ENCODE results near the gene RACK1. TPM values are rescaled to one million over a fixed set of nuclear protein-coding genes. Genes with fewer than 3 reads are reported as not detected.

RACK1 gene
- total and polyA plus RNA-seq, 2 of the 13 experiments (the other 11 are each of a cell fraction or from before 2014, with no cell fraction given) = 2,514 to 6,141 TPM

- in situ Hi-C loops (cut with HindIII; ENCODE audit: extremely low pct_ligation_motif_present, low pct_unique_long_range_greater_than_20kb) (no loop called here), intact Hi-C loops (cut with micrococcal nuclease; ENCODE audit: unreplicated experiment) (loop anchor here (1.0 kb wide), 1 partner anchor 12 kb away; no protein-coding TSS in a partner anchor)
- Histone ChIP-seq H3K27me3 (ENCODE audit: control insufficient read depth in 1 of 2, insufficient read depth in 2 of 2, low read length in 2 of 2) (peaks cover 4 to 48% of the 10 kb centered on the region in 2 experiments; a peak in 4 of 5 replicates), H2AFZ (ENCODE audit: low read length) (no peak overlapping the region), H3K79me2 (ENCODE audit: insufficient read depth, low read length) (no peaks in the 10 kb centered on the region), H3K27ac (ENCODE audit: extremely low read length, insufficient read depth, low read length) (no peak overlapping the region), H3K4me3 (replicated peaks in 1 of 3; ENCODE audit: insufficient read depth in 1 of 3, low read depth in 2 of 3, low read length in 3 of 3) (peak overlapping the region; percentile 56 to 82 (median 67)), H3K9me3 (ENCODE audit: low read length) (no peaks in the 10 kb centered on the region), H3K36me3 (replicated peaks in 1 of 2; ENCODE audit: control insufficient read depth in 1 of 2, insufficient read depth in 2 of 2, low read length in 2 of 2) (no peaks in the 10 kb centered on the region), H3K4me2 (ENCODE audit: low read depth, low read length) (peak overlapping the region; percentile 97), H4K20me1 (ENCODE audit: insufficient read depth, low read length) (no peaks in the 10 kb centered on the region), H3K4me1 (ENCODE audit: insufficient read depth, low read length) (peaks cover 38% of the 10 kb centered on the region), H3K9ac (ENCODE audit: insufficient read depth, low read depth, low read length) (peak overlapping the region; percentile 3; the same call in 1 of the 2 replicates)
- FAIRE-seq (no peak), DNase-seq (ENCODE audit: low spot score) (no peak), ATAC-seq (peak; percentile 19)
- no TSS peak for BruUV-seq (replicated peaks)
- POLR2A ChIA-PET = interaction anchor here (0.6 to 7.4 kb wide), 8 partner anchors 9 to 346 kb away, joined by 3 to 104 read pairs (median 18); partner anchors contain the start of genes RACK1 and TRIM41
- CTCF ChIA-PET (ENCODE audit: low intra/inter-chr PET ratio, low total read pairs) = no interaction called here
- 3% methylated on average over 37 of the region's 37 CpGs for WGBS (ENCODE audit: low lambda C conversion rate)
- TF ChIP-seq DMTF1 (CRISPR knock-in tag; IDR thresholded peaks at IDR 0.05) (0 out of 2 replicates have a peak, but pooled peaks have one; percentile 37), ZNF343 (CRISPR knock-in tag; IDR thresholded peaks at IDR 0.05) (peak; percentile 51; the same call in 1 of the 2 replicates), ZNF777 (CRISPR knock-in tag; IDR thresholded peaks at IDR 0.05) (peak; percentile 2; the same call in 1 of the 2 replicates), ZHX1 (CRISPR knock-in tag; IDR thresholded peaks at IDR 0.05; ENCODE audit: low read depth) (no peak), ZNF574 (CRISPR knock-in tag; IDR thresholded peaks at IDR 0.05) (no peak; the same call in 1 of the 2 replicates), LCORL (IDR thresholded peaks at IDR 0.05) (no peak), LCORL (CRISPR knock-in tag; IDR thresholded peaks at IDR 0.05) (no peak), ZNF547 (CRISPR knock-in tag; IDR thresholded peaks at IDR 0.05) (0 out of 2 replicates have a peak, but pooled peaks have one; percentile 3), ZFX (CRISPR knock-in tag; IDR thresholded peaks at IDR 0.05; ENCODE audit: low read depth) (peak; percentile 35; the same call in 1 of the 2 replicates)
Measured at GRCh38 chr5:181205761-181206649, 37.7 kb downstream of the RACK1 start.

All from HepG2 (cell line).